Epithelial cell of esophagus (primary cell): ENCODE measurements around the gene AHNAK.
A peak's percentile ranks its signal among the peaks of the same experiment; 100 is the strongest.
"Not testable (repeated sequence)": the region's sequence is repeated elsewhere in the genome, so short reads cannot be mapped to it uniquely, and the experiment has no call there.

Experiments
- DNase-seq: peaks from one replicate; pipeline ENCODE4 v3.0.0; 2010; ENCODE audit warnings: low read depth
- H3K4me3 ChIP-seq: 2 replicates; pipeline ENCODE4 v1.5.1; 2011; ENCODE audit warnings: mild to moderate bottlenecking, low read length, control low read depth
- TF ChIP-seq, protein P1 (sequence below): IDR thresholded peaks from 2 replicates; pipeline ENCODE4 v1.5.1; 2011; ENCODE audit warnings: low read depth, mild to moderate bottlenecking, low read length, control low read depth, inconsistent platforms; ENCODE audit not compliant: insufficient read depth; ENCODE audit errors: missing control alignments

The AHNAK gene

DNA sequence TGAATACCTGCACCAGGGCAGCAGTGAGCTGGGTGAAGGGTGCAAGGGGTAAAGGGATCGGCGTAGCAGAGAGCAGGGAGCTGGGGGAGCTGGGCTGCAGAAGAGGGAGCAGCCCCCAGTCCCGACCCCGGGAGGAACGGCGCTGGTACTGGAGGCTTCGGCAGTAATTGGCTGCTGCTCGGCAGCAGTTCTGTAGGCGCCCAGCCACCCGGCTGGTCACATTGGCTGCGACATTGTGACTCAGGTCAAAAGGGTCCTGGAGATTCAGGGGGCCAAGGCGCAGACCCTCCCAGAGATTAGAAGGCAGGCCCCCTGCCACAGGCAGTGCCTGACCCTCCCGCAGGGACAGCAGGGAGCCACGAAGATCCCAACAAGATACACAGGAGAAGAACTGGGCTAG, 29.2 kb upstream of the AHNAK start:
- TF ChIP-seq, protein P1, sequence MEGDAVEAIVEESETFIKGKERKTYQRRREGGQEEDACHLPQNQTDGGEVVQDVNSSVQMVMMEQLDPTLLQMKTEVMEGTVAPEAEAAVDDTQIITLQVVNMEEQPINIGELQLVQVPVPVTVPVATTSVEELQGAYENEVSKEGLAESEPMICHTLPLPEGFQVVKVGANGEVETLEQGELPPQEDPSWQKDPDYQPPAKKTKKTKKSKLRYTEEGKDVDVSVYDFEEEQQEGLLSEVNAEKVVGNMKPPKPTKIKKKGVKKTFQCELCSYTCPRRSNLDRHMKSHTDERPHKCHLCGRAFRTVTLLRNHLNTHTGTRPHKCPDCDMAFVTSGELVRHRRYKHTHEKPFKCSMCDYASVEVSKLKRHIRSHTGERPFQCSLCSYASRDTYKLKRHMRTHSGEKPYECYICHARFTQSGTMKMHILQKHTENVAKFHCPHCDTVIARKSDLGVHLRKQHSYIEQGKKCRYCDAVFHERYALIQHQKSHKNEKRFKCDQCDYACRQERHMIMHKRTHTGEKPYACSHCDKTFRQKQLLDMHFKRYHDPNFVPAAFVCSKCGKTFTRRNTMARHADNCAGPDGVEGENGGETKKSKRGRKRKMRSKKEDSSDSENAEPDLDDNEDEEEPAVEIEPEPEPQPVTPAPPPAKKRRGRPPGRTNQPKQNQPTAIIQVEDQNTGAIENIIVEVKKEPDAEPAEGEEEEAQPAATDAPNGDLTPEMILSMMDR, result no peak
- no peak overlapping the region for H3K4me3 ChIP-seq
- DNase-seq, result no peak

DNA sequence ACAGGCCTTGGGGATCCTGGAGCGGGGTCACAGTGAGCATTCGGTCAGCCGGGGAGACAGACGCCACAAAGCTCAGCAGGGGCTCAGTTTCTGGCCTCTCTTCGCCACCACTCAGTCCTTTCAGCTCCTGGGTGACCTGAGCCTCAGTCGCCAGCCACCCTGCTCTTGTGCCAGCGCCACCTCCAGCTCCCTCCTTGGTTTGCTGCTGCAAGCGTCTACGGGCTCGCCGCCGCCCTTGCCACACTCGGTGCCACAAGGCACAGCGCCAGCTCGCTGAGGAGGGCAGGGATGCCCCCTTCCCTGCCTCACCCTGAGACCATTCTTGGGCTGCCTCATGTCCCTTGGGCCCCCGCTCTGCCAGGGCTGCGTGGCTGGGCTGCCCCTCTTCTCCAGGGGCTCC, 28.6 kb upstream of the AHNAK start:
- TF ChIP-seq, protein P1, result no peak
- H3K4me3 ChIP-seq, result no peak overlapping the region
- DNase-seq, result no peak

DNA sequence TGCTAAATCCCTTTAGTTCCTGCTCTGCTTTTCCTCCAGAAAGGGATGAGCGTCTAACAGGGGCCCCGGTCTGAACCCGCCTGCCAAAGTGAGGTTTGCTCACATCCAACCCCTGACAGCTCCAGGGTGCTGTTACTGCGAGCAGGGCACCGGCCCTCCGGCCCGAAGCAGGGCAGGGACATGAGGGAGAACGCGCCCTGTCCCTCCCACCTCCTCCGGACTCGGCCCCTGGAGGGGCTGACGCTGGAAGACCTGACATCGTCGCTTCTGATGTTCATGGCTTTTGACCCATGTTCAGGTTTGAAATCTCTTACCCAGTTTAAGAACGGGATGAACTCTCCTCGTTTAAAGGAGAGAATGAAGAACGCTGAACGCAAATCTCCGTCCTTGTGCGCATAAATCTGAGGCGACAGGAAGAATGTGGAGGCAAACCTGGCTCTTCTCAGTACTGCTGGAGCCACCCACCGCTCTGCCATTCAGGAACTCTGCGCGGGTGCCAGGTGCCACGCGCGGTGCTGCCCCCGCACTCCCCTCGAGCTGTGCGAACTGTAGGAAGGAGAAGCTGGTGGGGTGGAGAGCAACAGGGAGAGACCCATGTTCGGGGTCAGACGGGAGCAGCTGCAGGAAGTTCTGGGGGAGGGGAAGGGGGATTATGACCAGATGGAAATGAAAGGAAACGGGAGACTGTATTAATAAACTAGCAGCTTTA, 27.9 kb upstream of the AHNAK start:
- DNase-seq, result no peak
- TF ChIP-seq, protein P1, result no peak
- peak overlapping the region; percentile 99 for H3K4me3 ChIP-seq

DNA sequence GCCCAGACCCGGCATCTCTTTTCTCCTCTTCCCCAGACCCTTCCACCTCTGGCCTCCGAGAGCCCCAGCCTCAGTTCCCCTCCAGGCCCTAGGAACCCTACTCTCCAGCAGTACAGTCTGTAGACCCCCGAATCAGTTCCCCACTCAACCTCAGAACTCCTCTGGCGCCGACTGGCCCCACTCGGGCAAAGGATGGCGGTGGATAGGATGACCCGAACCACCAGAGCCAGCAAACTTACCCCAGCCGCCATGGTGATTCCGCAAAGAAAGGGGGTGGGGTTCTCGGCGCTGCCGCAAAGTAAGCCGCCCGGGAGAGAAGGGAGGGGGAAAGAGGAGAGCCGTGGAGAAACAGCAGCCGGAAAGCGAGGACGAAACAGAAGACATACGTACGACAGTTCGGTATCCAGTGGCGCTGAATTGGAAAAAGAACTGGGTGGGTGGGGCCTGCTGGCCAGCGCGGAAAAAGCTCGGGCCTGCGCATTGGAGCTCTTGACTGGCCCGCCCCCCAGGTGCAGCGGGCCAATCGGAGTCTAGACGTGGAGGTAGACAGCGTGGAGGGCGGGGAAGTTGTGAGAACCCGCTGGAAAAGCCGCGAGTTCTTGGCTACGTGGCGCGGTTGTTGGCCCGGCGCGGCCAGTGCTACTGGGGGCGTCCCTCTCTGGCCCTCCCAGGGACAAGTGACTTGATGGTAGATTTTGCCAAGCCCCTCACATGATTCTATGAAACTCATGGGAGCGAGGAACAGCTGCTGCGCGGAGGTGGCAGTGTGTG, 27.2 kb upstream of the AHNAK start, which contains the start of gene EEF1G:
Gene EEF1G (minus strand): TSS at position 300 of the 771 bp plus-strand sequence. CDS start 49 bp downstream, at position 251.
- peak within 1 kb of the TSS; percentile 99 for H3K4me3 ChIP-seq
- TF ChIP-seq, protein P1, result no peak
- DNase-seq, result peak; percentile 100

DNA sequence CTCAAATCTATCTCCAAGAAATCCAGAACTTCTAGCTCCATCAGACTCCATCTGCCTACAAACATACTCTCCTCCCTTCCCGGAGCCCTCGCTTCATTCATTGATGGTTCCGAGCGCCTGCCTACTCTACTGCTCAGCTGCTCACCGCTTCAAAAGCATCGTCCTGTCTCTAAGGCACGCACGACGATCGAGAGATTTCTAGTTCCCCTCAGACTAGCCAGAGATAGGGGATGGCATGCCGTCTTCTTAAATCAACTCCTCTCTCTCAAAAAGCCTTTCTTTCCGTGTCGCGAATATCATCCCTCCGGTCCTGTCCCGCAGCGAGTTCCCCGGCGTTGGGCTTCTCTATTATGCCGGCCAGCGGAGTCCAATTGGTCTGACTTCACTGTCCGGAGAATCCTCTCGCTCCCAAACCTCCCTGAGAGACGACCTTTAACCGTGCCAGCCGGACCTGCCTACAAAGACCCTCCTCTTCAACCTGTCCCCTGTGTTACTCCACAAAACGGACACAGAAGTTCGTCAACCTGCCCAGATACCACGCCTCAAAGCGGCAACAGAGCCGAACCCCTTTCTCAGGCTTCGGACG, 26.5 kb upstream of the AHNAK start:
- TF ChIP-seq, protein P1, result no peak
- no peak for DNase-seq
- H3K4me3 ChIP-seq, result peak overlapping the region; percentile 99

DNA sequence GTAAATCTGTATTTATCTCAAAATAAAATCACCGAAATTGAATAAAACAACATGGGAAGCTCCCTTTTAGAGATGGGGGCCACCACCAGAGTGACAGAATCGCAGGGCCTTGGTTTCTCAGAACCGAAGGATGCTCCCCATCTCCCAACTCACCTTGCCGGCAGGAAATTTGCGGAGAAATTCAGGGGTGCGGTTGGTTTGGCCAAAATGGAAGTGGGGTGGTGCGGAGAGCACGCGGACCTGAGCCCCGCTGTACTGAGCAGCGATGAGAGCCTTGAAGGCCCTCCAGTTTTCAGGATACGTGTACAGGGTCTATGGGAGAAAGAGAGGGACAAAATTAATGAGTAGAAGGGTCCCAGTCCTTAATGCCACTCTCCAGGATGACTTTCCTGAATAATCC, 25.8 kb upstream of the AHNAK start:
- peak overlapping the region; percentile 99 for H3K4me3 ChIP-seq
- no peak for DNase-seq
- TF ChIP-seq, protein P1, result no peak

DNA sequence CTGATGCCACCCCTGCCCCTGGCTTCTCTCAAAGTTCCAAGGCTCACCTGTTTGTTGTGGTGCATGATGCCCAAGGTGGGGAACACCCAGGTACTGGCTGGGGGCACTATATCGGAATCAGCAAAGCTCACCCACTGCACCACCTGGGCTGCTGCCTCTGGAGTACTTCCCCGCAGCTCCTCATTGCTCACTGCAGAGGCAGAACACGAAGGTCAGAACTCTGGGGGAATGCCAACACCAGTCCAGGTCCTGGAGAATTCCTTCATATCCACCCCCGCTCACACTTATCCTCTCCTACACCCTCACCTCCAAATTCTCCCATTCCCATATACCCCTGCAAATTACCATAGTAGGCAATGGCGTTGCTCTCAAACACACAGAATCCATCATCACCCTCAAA, 24.9 kb upstream of the AHNAK start:
- not testable (repeated sequence) for H3K4me3 ChIP-seq, DNase-seq

DNA sequence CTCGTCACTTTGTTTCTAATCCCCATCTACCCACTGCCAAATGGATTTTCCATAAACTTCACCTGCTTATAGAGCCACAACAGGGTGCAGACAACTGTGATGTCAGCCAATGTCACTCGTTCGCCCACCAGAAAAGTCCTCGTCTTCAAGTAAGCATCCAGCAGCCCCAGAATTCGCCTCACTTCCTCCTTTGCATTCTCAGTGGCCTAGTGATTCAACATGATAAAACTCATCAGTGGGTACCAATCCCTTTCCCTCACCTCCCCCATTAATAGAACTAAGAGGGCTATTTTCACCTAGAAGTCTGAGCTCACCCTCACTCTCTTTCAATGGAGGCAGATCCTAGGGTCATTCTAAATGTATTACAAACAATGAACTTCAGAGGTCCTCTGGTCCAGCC, 24.3 kb upstream of the AHNAK start:
- not testable (repeated sequence) for DNase-seq

More for the DNA sequence above, 24.3 kb upstream of the AHNAK start:
- H3K4me3 ChIP-seq, result not testable (repeated sequence)
